HepG2 (cell line): Measurements from ENCODE around the gene TTC23L. TPM values are rescaled to one million over a fixed set of nuclear protein-coding genes. Genes with fewer than 3 reads are reported as not detected.

ENCODE experiments used
- ESRRA ChIP-seq: sonication (generic); formaldehyde crosslinking; IDR thresholded peaks from 2 replicates; pipeline ENCODE4 v1.5.1; 2020; ENCODE audit warnings: mild to moderate bottlenecking, low read depth, missing genetic modification reagents
- GATA4 ChIP-seq: sonication (generic); IDR thresholded peaks from 2 replicates; pipeline ENCODE4 v1.6.1; 2016; ENCODE audit warnings: antibody characterized with exemption, low read depth, borderline replicate concordance
- KLF9 ChIP-seq: IDR thresholded peaks from 2 replicates; pipeline ENCODE4 v1.6.1; 2016; ENCODE audit warnings: low read depth
- MED1 ChIP-seq: sonication (generic); formaldehyde crosslinking; IDR thresholded peaks from 2 replicates; pipeline ENCODE4 v1.4.0; 2020; ENCODE audit warnings: missing genetic modification reagents
- NFE2L1 ChIP-seq: sonication (generic); formaldehyde crosslinking; IDR thresholded peaks from 2 replicates; pipeline ENCODE4 v1.4.0; 2020; ENCODE audit warnings: missing genetic modification reagents, mild to moderate bottlenecking, borderline replicate concordance
- PTBP1 ChIP-seq: fragments of 200-400 bp; formaldehyde crosslinking; IDR thresholded peaks from 2 replicates; pipeline ENCODE4 v1.6.1; 2018; ENCODE audit warnings: low read length, low read depth; ENCODE audit not compliant: poor library complexity, severe bottlenecking
- ZBTB42 ChIP-seq: sonication (generic); formaldehyde crosslinking; IDR thresholded peaks from 2 replicates; pipeline ENCODE4 v1.5.0; 2020; ENCODE audit warnings: mild to moderate bottlenecking, missing genetic modification reagents
- ZNF468 ChIP-seq: sonication (generic); formaldehyde crosslinking; IDR thresholded peaks from 2 replicates; pipeline ENCODE4 v1.8.0; 2022; ENCODE audit warnings: mild to moderate bottlenecking, moderate library complexity, missing genetic modification reagents
- ZNF737 ChIP-seq: sonication (generic); formaldehyde crosslinking; IDR thresholded peaks from 2 replicates; pipeline ENCODE4 v1.5.0; 2020; ENCODE audit warnings: missing genetic modification reagents, mild to moderate bottlenecking, borderline replicate concordance
- polyA plus RNA-seq, 8 experiments: library from polyadenylated mRNA; depleted of rRNA in 3 of 8; stranded (reverse) in 7 of 8; unstranded in 1 of 8; fragments of >200 nt; fragmentation: Illumina TruSeq in 4 of 8; extraction: Trizol in 4 of 8; gene quantifications; 2 replicates each; pipeline versions ENCODE4 v1.2.1 to v1.2.3, GENCODE V29; 2011 to 2016; ENCODE audit warnings: low read depth in 4 of 8, missing spikeins in 1 of 8, mixed read lengths in 1 of 8; ENCODE audit not compliant: insufficient read depth in 1 of 8
- total RNA-seq, 5 experiments: library from RNA; depleted of rRNA; stranded (reverse); fragments of >200 nt; fragmentation: Illumina TruSeq; extraction: Trizol; gene quantifications; 2 replicates each; pipeline ENCODE4 v1.2.3, GENCODE V29; 2016; ENCODE audit warnings: low read depth in 1 of 5
- TF ChIP-seq, protein P1 (sequence below): sonication (generic); formaldehyde crosslinking; IDR thresholded peaks from 2 replicates; pipeline ENCODE4 v1.4.0; 2020; ENCODE audit warnings: missing genetic modification reagents, mild to moderate bottlenecking, borderline replicate concordance
- TF ChIP-seq, protein P2 (sequence below): sonication (generic); formaldehyde crosslinking; IDR thresholded peaks from 2 replicates; pipeline ENCODE4 v1.8.1; 2023; ENCODE audit warnings: missing genetic modification reagents, mild to moderate bottlenecking, borderline replicate concordance
- TF ChIP-seq, protein P3 (sequence below): sonication (generic); formaldehyde crosslinking; IDR thresholded peaks from 2 replicates; pipeline ENCODE4 v1.4.0; 2020; ENCODE audit warnings: missing genetic modification reagents
- TF ChIP-seq, protein P4 (sequence below), 2 experiments: fragments of 450-650 bp in 1 of 2; sonication (generic) in 1 of 2; formaldehyde crosslinking in 1 of 2; IDR thresholded peaks; 2 replicates each; pipeline versions ENCODE4 v1.6.1 to v1.8.0; 2016 to 2022; ENCODE audit warnings: antibody characterized with exemption in 1 of 2, mild to moderate bottlenecking in 1 of 2, missing genetic modification reagents in 1 of 2

TTC23L gene
- total and polyA plus RNA-seq, 2 of the 13 experiments (the other 11 are each of a cell fraction or from before 2014, with no cell fraction given) = 0.37 to 1.4 TPM

DNA sequence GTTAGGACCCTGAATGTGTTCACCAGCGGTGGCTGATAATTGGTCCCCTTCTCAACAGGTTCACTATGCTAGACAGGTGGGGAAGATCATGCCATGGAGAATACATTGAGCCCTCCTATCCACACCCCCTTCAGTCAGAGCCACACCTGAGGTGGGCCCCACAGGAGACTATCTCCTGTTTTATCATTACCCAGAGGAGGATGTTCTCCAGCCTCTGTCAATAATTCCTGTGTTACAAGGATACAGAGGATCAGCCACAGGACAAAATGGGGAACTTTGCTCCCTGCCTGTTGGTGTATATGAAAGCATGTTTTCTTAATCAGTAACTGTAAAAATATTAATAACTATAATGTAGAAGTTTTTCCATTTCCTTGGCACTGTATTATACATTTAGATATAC is 50.4 kb downstream of the TTC23L start (continued):
- TF ChIP-seq, protein P1, sequence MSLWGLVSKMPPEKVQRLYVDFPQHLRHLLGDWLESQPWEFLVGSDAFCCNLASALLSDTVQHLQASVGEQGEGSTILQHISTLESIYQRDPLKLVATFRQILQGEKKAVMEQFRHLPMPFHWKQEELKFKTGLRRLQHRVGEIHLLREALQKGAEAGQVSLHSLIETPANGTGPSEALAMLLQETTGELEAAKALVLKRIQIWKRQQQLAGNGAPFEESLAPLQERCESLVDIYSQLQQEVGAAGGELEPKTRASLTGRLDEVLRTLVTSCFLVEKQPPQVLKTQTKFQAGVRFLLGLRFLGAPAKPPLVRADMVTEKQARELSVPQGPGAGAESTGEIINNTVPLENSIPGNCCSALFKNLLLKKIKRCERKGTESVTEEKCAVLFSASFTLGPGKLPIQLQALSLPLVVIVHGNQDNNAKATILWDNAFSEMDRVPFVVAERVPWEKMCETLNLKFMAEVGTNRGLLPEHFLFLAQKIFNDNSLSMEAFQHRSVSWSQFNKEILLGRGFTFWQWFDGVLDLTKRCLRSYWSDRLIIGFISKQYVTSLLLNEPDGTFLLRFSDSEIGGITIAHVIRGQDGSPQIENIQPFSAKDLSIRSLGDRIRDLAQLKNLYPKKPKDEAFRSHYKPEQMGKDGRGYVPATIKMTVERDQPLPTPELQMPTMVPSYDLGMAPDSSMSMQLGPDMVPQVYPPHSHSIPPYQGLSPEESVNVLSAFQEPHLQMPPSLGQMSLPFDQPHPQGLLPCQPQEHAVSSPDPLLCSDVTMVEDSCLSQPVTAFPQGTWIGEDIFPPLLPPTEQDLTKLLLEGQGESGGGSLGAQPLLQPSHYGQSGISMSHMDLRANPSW = no peak
- TF ChIP-seq GATA4 (no peak), NFE2L1 (CRISPR knock-in tag) (no peak), ZNF468 (CRISPR knock-in tag) (no peak), KLF9 (CRISPR knock-in tag) (no peak), ZBTB42 (CRISPR knock-in tag) (no peak), MED1 (CRISPR knock-in tag) (peak; percentile 56; the same call in 1 of the 2 replicates), PTBP1 (no peak), ZNF737 (CRISPR knock-in tag) (no peak), ESRRA (CRISPR knock-in tag) (no peak)
- TF ChIP-seq, protein P2, sequence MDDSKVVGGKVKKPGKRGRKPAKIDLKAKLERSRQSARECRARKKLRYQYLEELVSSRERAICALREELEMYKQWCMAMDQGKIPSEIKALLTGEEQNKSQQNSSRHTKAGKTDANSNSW = no peak
- TF ChIP-seq, protein P3, sequence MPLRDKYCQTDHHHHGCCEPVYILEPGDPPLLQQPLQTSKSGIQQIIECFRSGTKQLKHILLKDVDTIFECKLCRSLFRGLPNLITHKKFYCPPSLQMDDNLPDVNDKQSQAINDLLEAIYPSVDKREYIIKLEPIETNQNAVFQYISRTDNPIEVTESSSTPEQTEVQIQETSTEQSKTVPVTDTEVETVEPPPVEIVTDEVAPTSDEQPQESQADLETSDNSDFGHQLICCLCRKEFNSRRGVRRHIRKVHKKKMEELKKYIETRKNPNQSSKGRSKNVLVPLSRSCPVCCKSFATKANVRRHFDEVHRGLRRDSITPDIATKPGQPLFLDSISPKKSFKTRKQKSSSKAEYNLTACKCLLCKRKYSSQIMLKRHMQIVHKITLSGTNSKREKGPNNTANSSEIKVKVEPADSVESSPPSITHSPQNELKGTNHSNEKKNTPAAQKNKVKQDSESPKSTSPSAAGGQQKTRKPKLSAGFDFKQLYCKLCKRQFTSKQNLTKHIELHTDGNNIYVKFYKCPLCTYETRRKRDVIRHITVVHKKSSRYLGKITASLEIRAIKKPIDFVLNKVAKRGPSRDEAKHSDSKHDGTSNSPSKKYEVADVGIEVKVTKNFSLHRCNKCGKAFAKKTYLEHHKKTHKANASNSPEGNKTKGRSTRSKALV (CRISPR knock-in tag) = peak; percentile 41; the same call in 1 of the 2 replicates
- TF ChIP-seq, protein P4, sequence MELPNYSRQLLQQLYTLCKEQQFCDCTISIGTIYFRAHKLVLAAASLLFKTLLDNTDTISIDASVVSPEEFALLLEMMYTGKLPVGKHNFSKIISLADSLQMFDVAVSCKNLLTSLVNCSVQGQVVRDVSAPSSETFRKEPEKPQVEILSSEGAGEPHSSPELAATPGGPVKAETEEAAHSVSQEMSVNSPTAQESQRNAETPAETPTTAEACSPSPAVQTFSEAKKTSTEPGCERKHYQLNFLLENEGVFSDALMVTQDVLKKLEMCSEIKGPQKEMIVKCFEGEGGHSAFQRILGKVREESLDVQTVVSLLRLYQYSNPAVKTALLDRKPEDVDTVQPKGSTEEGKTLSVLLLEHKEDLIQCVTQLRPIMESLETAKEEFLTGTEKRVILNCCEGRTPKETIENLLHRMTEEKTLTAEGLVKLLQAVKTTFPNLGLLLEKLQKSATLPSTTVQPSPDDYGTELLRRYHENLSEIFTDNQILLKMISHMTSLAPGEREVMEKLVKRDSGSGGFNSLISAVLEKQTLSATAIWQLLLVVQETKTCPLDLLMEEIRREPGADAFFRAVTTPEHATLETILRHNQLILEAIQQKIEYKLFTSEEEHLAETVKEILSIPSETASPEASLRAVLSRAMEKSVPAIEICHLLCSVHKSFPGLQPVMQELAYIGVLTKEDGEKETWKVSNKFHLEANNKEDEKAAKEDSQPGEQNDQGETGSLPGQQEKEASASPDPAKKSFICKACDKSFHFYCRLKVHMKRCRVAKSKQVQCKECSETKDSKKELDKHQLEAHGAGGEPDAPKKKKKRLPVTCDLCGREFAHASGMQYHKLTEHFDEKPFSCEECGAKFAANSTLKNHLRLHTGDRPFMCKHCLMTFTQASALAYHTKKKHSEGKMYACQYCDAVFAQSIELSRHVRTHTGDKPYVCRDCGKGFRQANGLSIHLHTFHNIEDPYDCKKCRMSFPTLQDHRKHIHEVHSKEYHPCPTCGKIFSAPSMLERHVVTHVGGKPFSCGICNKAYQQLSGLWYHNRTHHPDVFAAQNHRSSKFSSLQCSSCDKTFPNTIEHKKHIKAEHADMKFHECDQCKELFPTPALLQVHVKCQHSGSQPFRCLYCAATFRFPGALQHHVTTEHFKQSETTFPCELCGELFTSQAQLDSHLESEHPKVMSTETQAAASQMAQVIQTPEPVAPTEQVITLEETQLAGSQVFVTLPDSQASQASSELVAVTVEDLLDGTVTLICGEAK (IDR thresholded peaks at IDR 0.05) = no peak
- TF ChIP-seq, protein P4 (CRISPR knock-in tag; IDR thresholded peaks at IDR 0.05) = no peak
